Testis (tissue), 3 donors: ENCODE data around the gene SRCIN1. TPM values are rescaled to one million over a fixed set of nuclear protein-coding genes. Genes with fewer than 3 reads are reported as not detected.
A peak's percentile ranks its signal among the peaks of the same experiment; 100 is the strongest.

Experiments used
- DNase-seq: peaks from one replicate; pipeline ENCODE4 v3.0.0-alpha.2; 2019
- H3K27ac ChIP-seq, 2 donors: fragments of 200-600 bp; sonication (generic); one replicate each; pipeline ENCODE4 v1.5.1; 2019
- H3K27me3 ChIP-seq: fragments of 200-600 bp; sonication (generic); one replicate; pipeline ENCODE4 v1.5.1; 2019
- H3K36me3 ChIP-seq: fragments of 200-600 bp; sonication (generic); one replicate; pipeline ENCODE4 v1.5.1; 2017; ENCODE audit warnings: low read depth; ENCODE audit errors: missing control alignments
- H3K4me1 ChIP-seq: fragments of 200-600 bp; sonication (generic); one replicate; pipeline ENCODE4 v1.5.1; 2019
- H3K4me3 ChIP-seq, 2 donors: fragments of 200-600 bp; sonication (generic); one replicate each; pipeline ENCODE4 v1.5.1; 2017 to 2019
- H3K9me3 ChIP-seq: fragments of 200-600 bp; sonication (generic); one replicate; pipeline ENCODE4 v1.5.1; 2017
- POLR2A ChIP-seq: fragments of 450-650 bp; IDR thresholded peaks from one replicate; pipeline ENCODE4 v1.6.1; 2017; ENCODE audit warnings: antibody characterized with exemption, mild to moderate bottlenecking, moderate library complexity
- WGBS, 2 donors: methylation state at CpG; one replicate each; pipeline ENCODE4 v1.1.5; 2018; 5-methylcytosine and 5-hydroxymethylcytosine counted together
- intact Hi-C: fragments of 100-400 bp; cut with DNase I; formaldehyde crosslinking; loops from one replicate; pipeline ENCODE4 v1.15.1; 2023; ENCODE audit warnings: low total_unique reads
- polyA plus RNA-seq: library from polyadenylated mRNA; stranded (reverse); fragments of 350-450 nt; fragmentation: Illumina TruSeq; extraction: RNeasy Lipid Tissue Mini Kit (QIAGEN cat#74804); gene quantifications from one replicate; pipeline ENCODE4 v1.2.3, GENCODE V29; 2014; ENCODE audit warnings: low read depth, low replicate concordance; ENCODE audit not compliant: insufficient read depth
- total RNA-seq, 2 donors: library from RNA; depleted of rRNA; stranded (reverse); fragments of >200 nt; gene quantifications; one replicate each; pipeline ENCODE4 v1.2.3, GENCODE V29; 2016
- TF ChIP-seq, protein P1 (sequence below), 3 experiments: fragments of 450-650 bp in 2 of 3; fragments of 200-600 bp in 1 of 3; sonication (generic) in 1 of 3; IDR thresholded peaks; one replicate each; pipeline ENCODE4 v1.5.1; 2016 to 2019; ENCODE audit warnings: antibody characterized with exemption in 3 of 3, mild to moderate bottlenecking in 2 of 3, moderate library complexity in 1 of 3

The SRCIN1 gene
- total and polyA plus RNA-seq, 3 donors from 2014 or later: 3.2 to 8.9 (median 6.2) TPM

DNA sequence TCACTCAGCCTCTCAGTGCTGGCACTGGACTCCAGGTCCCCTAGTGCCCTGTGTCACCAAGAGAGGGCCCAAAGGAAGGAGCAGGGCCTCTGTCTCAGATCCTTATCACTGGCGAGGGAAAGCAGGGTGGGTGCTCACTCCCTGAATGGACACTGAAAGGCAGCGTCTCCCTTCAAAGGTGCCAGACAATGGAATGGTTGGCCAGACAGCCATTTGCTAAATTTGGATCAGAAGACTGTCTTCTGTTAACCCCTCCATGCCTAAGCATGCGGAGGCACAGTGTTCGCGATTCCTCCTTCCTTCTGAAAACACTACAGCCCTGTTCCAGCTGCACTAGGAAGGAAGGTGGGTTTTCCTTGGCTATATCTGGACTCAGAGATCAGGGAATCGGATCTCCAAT is 48.4 kb downstream of the SRCIN1 start:
- no peaks in the 10 kb centered on the region for H3K36me3 ChIP-seq
- H3K4me3 ChIP-seq: peak overlapping the region in 1 of 2 donors; percentile 48
- H3K27ac ChIP-seq: no peak overlapping the region
- H3K27me3 ChIP-seq: no peaks in the 10 kb centered on the region
- no peak for TF ChIP-seq POLR2A
- TF ChIP-seq, protein P1, sequence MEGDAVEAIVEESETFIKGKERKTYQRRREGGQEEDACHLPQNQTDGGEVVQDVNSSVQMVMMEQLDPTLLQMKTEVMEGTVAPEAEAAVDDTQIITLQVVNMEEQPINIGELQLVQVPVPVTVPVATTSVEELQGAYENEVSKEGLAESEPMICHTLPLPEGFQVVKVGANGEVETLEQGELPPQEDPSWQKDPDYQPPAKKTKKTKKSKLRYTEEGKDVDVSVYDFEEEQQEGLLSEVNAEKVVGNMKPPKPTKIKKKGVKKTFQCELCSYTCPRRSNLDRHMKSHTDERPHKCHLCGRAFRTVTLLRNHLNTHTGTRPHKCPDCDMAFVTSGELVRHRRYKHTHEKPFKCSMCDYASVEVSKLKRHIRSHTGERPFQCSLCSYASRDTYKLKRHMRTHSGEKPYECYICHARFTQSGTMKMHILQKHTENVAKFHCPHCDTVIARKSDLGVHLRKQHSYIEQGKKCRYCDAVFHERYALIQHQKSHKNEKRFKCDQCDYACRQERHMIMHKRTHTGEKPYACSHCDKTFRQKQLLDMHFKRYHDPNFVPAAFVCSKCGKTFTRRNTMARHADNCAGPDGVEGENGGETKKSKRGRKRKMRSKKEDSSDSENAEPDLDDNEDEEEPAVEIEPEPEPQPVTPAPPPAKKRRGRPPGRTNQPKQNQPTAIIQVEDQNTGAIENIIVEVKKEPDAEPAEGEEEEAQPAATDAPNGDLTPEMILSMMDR (IDR thresholded peaks at IDR 0.05): no peak
- no peaks in the 10 kb centered on the region for H3K9me3 ChIP-seq
- H3K4me1 ChIP-seq: peaks cover 7% of the 10 kb centered on the region
- intact Hi-C loops: loop anchor here (10.0 kb wide), 1 partner anchor 107 kb away; no protein-coding TSS in a partner anchor
- no peak for DNase-seq
- WGBS, 2 donors: 40 to 60% methylated on average over 4 to 6 of the region's 6 CpGs

DNA sequence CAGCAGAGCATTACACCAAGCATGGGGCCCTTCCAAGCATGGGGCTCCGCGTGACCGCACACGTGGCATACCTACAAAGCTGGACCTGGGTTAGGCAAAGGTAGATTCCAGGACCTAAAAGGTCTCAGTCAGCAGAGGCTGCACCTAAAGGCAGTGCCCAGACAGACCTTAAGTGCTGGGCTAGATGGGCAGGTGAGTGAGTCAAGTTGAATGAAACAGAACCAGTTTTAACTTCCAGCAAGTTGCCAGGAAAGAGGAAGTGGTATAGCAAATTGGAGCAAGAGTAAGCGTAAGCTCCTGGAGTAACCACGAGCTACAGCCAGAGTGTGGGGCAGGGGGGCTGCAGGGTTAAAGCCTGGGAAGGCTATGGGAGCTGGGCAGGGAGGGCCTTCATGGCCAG is 49.5 kb downstream of the SRCIN1 start:
- WGBS, 2 donors: 95 to 97% methylated on average over 6 of the region's 6 CpGs
- Histone ChIP-seq H3K4me1 (peaks cover 7% of the 10 kb centered on the region), H3K27ac (no peak overlapping the region), H3K9me3 (no peaks in the 10 kb centered on the region), H3K4me3 (no peak overlapping the region), H3K27me3 (no peaks in the 10 kb centered on the region), H3K36me3 (no peaks in the 10 kb centered on the region)
- intact Hi-C loops: loop anchor here (10.0 kb wide), 1 partner anchor 109 kb away; no protein-coding TSS in a partner anchor
- DNase-seq: no peak
- no peak for TF ChIP-seq POLR2A
- TF ChIP-seq, protein P1 (IDR thresholded peaks at IDR 0.05): no peak

DNA sequence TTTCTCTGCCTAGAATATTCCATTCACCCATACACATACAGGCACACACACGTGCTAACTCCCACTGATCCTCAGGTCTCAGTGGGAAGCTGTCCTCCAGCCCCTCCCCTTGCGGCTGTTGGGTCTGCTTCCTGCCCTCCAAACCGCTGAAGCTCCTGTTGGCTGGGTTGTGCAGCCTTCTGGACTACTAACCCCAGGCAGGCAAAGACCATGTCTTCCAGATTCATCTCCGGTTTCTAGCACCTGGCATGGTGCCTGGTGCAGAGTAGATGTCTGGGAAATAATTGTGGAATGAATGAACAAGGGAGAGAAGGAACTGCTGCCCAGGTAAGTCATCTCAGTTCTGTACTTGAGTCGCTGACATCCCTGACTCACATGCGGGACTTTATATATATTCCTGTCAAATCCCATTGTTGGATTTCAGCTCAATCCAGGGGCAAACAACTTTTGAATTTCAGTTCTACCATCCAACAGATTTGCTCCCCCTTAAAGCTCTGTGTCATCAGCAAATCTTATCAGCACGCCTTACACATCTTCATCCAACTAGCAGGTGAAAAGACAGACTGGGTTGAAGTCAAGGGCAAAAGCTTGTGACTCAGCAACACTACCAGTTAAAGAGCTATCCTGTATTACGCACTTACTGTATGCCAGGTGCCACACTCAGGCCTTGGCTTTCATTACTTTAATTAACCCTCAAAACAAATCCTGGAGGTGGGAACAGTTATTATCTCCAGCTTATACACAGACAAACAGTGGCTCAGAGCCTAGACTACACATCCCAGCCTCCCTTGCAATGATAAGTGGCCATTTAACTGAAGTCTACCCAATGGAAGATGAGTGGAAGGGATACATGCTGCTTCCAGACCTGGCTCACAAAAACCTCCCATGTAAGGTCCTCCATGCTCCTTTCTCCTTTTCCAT is 51.1 kb downstream of the SRCIN1 start:
- Histone ChIP-seq H3K27me3 (no peaks in the 10 kb centered on the region), H3K4me3 (no peak overlapping the region), H3K9me3 (no peaks in the 10 kb centered on the region), H3K27ac (no peak overlapping the region), H3K4me1 (peaks cover 7% of the 10 kb centered on the region), H3K36me3 (no peaks in the 10 kb centered on the region)
- 61 to 68% methylated on average over 8 of the region's 8 CpGs for WGBS, 2 donors
- intact Hi-C loops: loop anchor here (10.0 kb wide), 1 partner anchor 110 kb away; no protein-coding TSS in a partner anchor
- DNase-seq: no peak
- TF ChIP-seq POLR2A: no peak
- TF ChIP-seq, protein P1 (IDR thresholded peaks at IDR 0.05): no peak

DNA sequence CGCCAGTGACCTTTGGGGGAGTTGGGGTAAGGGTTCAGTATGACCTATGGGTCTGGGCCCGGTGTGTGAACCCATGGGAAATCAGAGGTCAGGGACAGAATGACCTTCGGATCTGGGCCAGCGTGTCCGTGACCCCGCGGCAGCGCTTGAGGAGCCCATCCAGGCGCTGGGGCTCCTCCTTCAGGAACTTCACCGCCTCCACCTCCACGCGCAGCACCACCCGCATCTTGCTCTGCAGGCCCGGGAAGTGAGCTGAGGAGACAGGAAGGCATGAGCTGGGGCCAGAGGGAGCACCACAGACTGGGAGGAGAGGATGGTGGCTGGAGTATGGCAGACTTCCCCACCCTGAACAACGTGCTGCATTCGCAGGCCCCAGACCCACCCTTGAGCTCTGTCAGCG is 53.4 kb downstream of the SRCIN1 start:
- no peaks in the 10 kb centered on the region for H3K9me3 ChIP-seq
- H3K4me1 ChIP-seq: peaks cover under 1% of the 10 kb centered on the region
- 93 to 94% methylated on average over 6 to 17 of the region's 17 CpGs for WGBS, 2 donors
- H3K4me3 ChIP-seq: no peak overlapping the region
- no peak overlapping the region for H3K27ac ChIP-seq
- H3K27me3 ChIP-seq: no peaks in the 10 kb centered on the region
- DNase-seq: no peak
- H3K36me3 ChIP-seq: no peaks in the 10 kb centered on the region
- intact Hi-C loops: loop anchor here (10.0 kb wide), 1 partner anchor 112 kb away; no protein-coding TSS in a partner anchor
- TF ChIP-seq, protein P1 (IDR thresholded peaks at IDR 0.05): no peak
- no peak for TF ChIP-seq POLR2A
